Tibial nerve (tissue), 4 donors: ENCODE measurements around the gene PRDM11.

ENCODE experiments used
- CTCF ChIP-seq, 5 experiments: fragments of 200-600 bp in 3 of 5; fragments of 450-650 bp in 2 of 5; sonication (generic) in 3 of 5; IDR thresholded peaks; one replicate each; pipeline ENCODE4 v1.5.1; 2016 to 2019; ENCODE audit warnings: antibody characterized with exemption in 5 of 5, mild to moderate bottlenecking in 3 of 5, moderate library complexity in 2 of 5
- EP300 ChIP-seq, 2 donors: sonication (generic); formaldehyde crosslinking; IDR thresholded peaks; one replicate each; pipeline ENCODE4 v1.6.1; 2017; ENCODE audit warnings: antibody characterized with exemption in 2 of 2, mild to moderate bottlenecking in 1 of 2
- POLR2A ChIP-seq, 2 donors: fragments of 450-650 bp; IDR thresholded peaks; one replicate each; pipeline ENCODE4 v1.6.1; 2017; ENCODE audit warnings: antibody characterized with exemption in 2 of 2, mild to moderate bottlenecking in 2 of 2, moderate library complexity in 2 of 2

GRCh38 chr11:45223496-45223895 is 77.1 kb downstream of the PRDM11 start:
- no peak for TF ChIP-seq CTCF (IDR thresholded peaks at IDR 0.05)
- no peak for TF ChIP-seq POLR2A (IDR thresholded peaks at IDR 0.05)
- TF ChIP-seq EP300 (IDR thresholded peaks at IDR 0.05) = no peak
